Breast epithelium (tissue), 3 donors: ENCODE data around the gene RAET1E.

Experiments used
- CTCF ChIP-seq, 3 donors: fragments of 450-650 bp; IDR thresholded peaks; one replicate each; pipeline ENCODE4 v1.5.1; 2016 to 2017; ENCODE audit warnings: antibody characterized with exemption in 3 of 3, mild to moderate bottlenecking in 3 of 3, moderate library complexity in 3 of 3
- POLR2A ChIP-seq: fragments of 450-650 bp; IDR thresholded peaks from one replicate; pipeline ENCODE4 v1.6.1; 2016; ENCODE audit warnings: antibody characterized with exemption, mild to moderate bottlenecking, moderate library complexity
- POLR2AphosphoS5 ChIP-seq, 3 donors: sonication (generic); formaldehyde crosslinking; IDR thresholded peaks; one replicate each; pipeline ENCODE4 v1.6.1; 2017; ENCODE audit warnings: antibody characterized with exemption in 3 of 3

- TF ChIP-seq CTCF (IDR thresholded peaks at IDR 0.05) (no peak), POLR2AphosphoS5 (IDR thresholded peaks at IDR 0.05) (no peak), POLR2A (no peak)
Observed at GRCh38 chr6:149909701-149910470, 12.0 kb upstream of the RAET1E start.
